SK-N-SH treated with all-trans-retinoic acid at 6 μM for 48 hours (cell line): ENCODE data around the gene SNX11.

Source experiments
- ATAC-seq: fragments of 200-7000 bp; cut with Tn5 transposase; 3 replicates; pipeline ENCODE4 v1.9.1; 2020; ENCODE audit warnings: mild to moderate bottlenecking, moderate library complexity
- ARNTL ChIP-seq: fragments of 450-650 bp; formaldehyde crosslinking; IDR thresholded peaks from 2 replicates; pipeline ENCODE4 v1.5.0; 2020; ENCODE audit warnings: low read depth, mild to moderate bottlenecking, moderate library complexity, borderline replicate concordance
- BACH2 ChIP-seq: fragments of 250-450 bp; sonication (Bioruptor Pico); IDR thresholded peaks from 2 replicates; pipeline ENCODE4 v1.9.0; 2021; ENCODE audit warnings: mild to moderate bottlenecking, borderline replicate concordance
- CREB5 ChIP-seq: fragments of 250-450 bp; sonication (Bioruptor Pico); IDR thresholded peaks from 2 replicates; pipeline ENCODE4 v1.5.1; 2020; ENCODE audit warnings: low read depth, mild to moderate bottlenecking, moderate library complexity
- CSDC2 ChIP-seq: fragments of 250-450 bp; sonication (Bioruptor Pico); IDR thresholded peaks from 2 replicates; pipeline ENCODE4 v1.5.0; 2020; ENCODE audit warnings: mild to moderate bottlenecking, moderate library complexity
- ESRRG ChIP-seq: fragments of 250-450 bp; sonication (Bioruptor Pico); IDR thresholded peaks from 2 replicates; pipeline ENCODE4 v1.6.1; 2021; ENCODE audit warnings: mild to moderate bottlenecking
- GLIS3 ChIP-seq: fragments of 250-450 bp; sonication (Bioruptor Pico); IDR thresholded peaks from 2 replicates; pipeline ENCODE4 v1.5.0; 2020; ENCODE audit warnings: mild to moderate bottlenecking, moderate library complexity
- ISL1 ChIP-seq: fragments of 250-450 bp; sonication (Bioruptor Pico); IDR thresholded peaks from 2 replicates; pipeline ENCODE4 v2.1.2; 2022; ENCODE audit warnings: mild to moderate bottlenecking, moderate library complexity
- OSR1 ChIP-seq: fragments of 250-450 bp; sonication (Bioruptor Pico); IDR thresholded peaks from 2 replicates; pipeline ENCODE4 v1.8.0; 2022; ENCODE audit warnings: moderate library complexity, mild to moderate bottlenecking, inconsistent platforms
- POU6F1 ChIP-seq: fragments of 250-450 bp; sonication (Bioruptor Pico); IDR thresholded peaks from 2 replicates; pipeline ENCODE4 v1.8.0; 2021; ENCODE audit warnings: low read depth, mild to moderate bottlenecking, moderate library complexity, borderline replicate concordance
- PPARA ChIP-seq: fragments of 250-450 bp; sonication (Bioruptor Pico); IDR thresholded peaks from 2 replicates; pipeline ENCODE4 v1.5.0; 2020; ENCODE audit warnings: mild to moderate bottlenecking, borderline replicate concordance
- RARB ChIP-seq: fragments of 250-450 bp; sonication (Bioruptor Pico); IDR thresholded peaks from 2 replicates; pipeline ENCODE4 v1.8.0; 2021; ENCODE audit warnings: mild to moderate bottlenecking, moderate library complexity
- SNAI2 ChIP-seq: fragments of 250-450 bp; sonication (Bioruptor Pico); IDR thresholded peaks from 2 replicates; pipeline ENCODE4 v1.5.0; 2020; ENCODE audit warnings: mild to moderate bottlenecking, moderate library complexity
- TOX ChIP-seq: fragments of 250-450 bp; sonication (Bioruptor Pico); IDR thresholded peaks from 2 replicates; pipeline ENCODE4 v1.8.0; 2021; ENCODE audit warnings: mild to moderate bottlenecking, moderate library complexity, borderline replicate concordance
- TSHZ2 ChIP-seq: fragments of 250-450 bp; sonication (Bioruptor Pico); IDR thresholded peaks from 2 replicates; pipeline ENCODE4 v1.5.0; 2020; ENCODE audit warnings: mild to moderate bottlenecking, moderate library complexity
- ZC3H10 ChIP-seq: fragments of 250-450 bp; sonication (Bioruptor Pico); IDR thresholded peaks from 2 replicates; pipeline ENCODE4 v1.5.1; 2021; ENCODE audit warnings: mild to moderate bottlenecking, moderate library complexity
- ZFP3 ChIP-seq: fragments of 250-450 bp; sonication (Bioruptor Pico); IDR thresholded peaks from 2 replicates; pipeline ENCODE4 v1.5.0; 2020; ENCODE audit warnings: mild to moderate bottlenecking, moderate library complexity
- ZFP30 ChIP-seq: fragments of 450-650 bp; formaldehyde crosslinking; IDR thresholded peaks from 2 replicates; pipeline ENCODE4 v1.5.0; 2022; ENCODE audit warnings: mild to moderate bottlenecking, moderate library complexity
- ZNF565 ChIP-seq: fragments of 450-650 bp; formaldehyde crosslinking; conservative IDR thresholded peaks from 2 replicates; pipeline ENCODE4 v1.5.0; 2020; ENCODE audit warnings: low read depth, mild to moderate bottlenecking, moderate library complexity
- ZNF8 ChIP-seq: fragments of 450-650 bp; formaldehyde crosslinking; IDR thresholded peaks from 2 replicates; pipeline ENCODE4 v1.5.0; 2020; ENCODE audit warnings: mild to moderate bottlenecking, moderate library complexity

Gene SNX11

GRCh38 chr17:48144976-48145798, 37.6 kb downstream of the SNX11 start:
- no peak for TF ChIP-seq ZC3H10
- TF ChIP-seq ZNF8 (CRISPR knock-in tag): no peak
- no peak for TF ChIP-seq ARNTL (CRISPR knock-in tag)
- no peak for TF ChIP-seq GLIS3 (CRISPR knock-in tag)
- TF ChIP-seq CREB5: no peak
- TF ChIP-seq PPARA: no peak
- TF ChIP-seq BACH2: no peak
- TF ChIP-seq ESRRG (CRISPR knock-in tag): no peak
- TF ChIP-seq OSR1: no peak
- TF ChIP-seq ZNF565 (CRISPR knock-in tag): no peak
- no peak for TF ChIP-seq ISL1 (CRISPR knock-in tag)
- no peak for TF ChIP-seq RARB (CRISPR knock-in tag)
- TF ChIP-seq POU6F1: no peak
- TF ChIP-seq ZFP30 (CRISPR knock-in tag): no peak
- TF ChIP-seq TOX (CRISPR knock-in tag): no peak
- no peak for TF ChIP-seq SNAI2 (CRISPR knock-in tag)
- TF ChIP-seq TSHZ2 (CRISPR knock-in tag): no peak
- ATAC-seq: no peak

GRCh38 chr17:48148029-48148770, 40.6 kb downstream of the SNX11 start:
- TF ChIP-seq TOX (CRISPR knock-in tag): no peak
- no peak for TF ChIP-seq SNAI2 (CRISPR knock-in tag)
- no peak for TF ChIP-seq ZNF565 (CRISPR knock-in tag)
- no peak for TF ChIP-seq ZC3H10
- no peak for TF ChIP-seq RARB (CRISPR knock-in tag)
- TF ChIP-seq ESRRG (CRISPR knock-in tag): no peak
- TF ChIP-seq ZFP3 (CRISPR knock-in tag): no peak
- no peak for TF ChIP-seq CSDC2 (CRISPR knock-in tag)
- TF ChIP-seq BACH2: no peak
- TF ChIP-seq OSR1: no peak
- TF ChIP-seq ISL1 (CRISPR knock-in tag): no peak
- TF ChIP-seq, all 23 proteins: peak for 0
- ATAC-seq: peak; percentile 33

- TF ChIP-seq ZNF8 (CRISPR knock-in tag): no peak
- no peak for TF ChIP-seq SNAI2 (CRISPR knock-in tag)
- no peak for TF ChIP-seq ESRRG (CRISPR knock-in tag)
- no peak for TF ChIP-seq CREB5
- no peak for ATAC-seq
Measured at GRCh38 chr17:48148854-48149786, 41.6 kb downstream of the SNX11 start.
